GM10266 (cell line): ENCODE measurements around the gene SLC37A1.

Source experiments
- DNase-seq: peaks from one replicate; pipeline ENCODE4 v3.0.0; 2012; ENCODE audit errors: extremely low spot score
- TF ChIP-seq, protein P1 (sequence below): IDR thresholded peaks from 2 replicates; pipeline ENCODE4 v1.5.1; 2012; ENCODE audit warnings: mild to moderate bottlenecking, low read depth; ENCODE audit not compliant: control insufficient read depth, insufficient read depth; ENCODE audit errors: missing control alignments

The SLC37A1 gene

DNA sequence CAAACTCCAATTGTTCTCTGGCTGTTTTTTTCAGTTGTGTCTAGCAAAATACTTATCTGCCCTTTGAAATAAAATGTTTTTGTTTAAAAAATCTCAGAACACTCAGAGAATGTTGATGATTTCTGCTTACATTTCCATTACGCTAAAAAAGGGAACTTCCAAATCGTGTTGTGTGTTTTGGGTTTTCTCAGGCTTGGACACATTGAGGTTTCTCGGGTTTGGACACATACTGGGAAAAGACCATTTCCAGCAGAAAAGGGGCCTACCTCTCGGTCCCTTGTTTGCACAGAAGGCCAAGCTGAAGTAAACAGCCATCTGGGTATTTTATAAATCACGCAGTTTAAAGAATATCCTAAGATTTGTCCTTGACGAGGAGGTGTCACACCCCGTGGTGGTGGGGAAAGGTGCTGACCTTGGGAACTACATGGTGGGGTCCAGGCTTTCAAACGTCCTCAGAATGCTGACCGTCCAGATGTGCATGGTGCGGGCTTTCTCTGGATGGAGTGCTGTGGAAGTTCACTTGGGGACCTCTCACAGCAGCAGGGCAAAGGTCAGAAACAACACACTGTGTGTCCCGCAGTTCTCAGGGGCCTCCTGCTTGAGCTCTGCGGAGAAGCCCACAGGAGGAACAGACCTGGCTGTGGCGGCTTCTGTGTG, 67.8 kb downstream of the SLC37A1 start:
- DNase-seq: no peak
- TF ChIP-seq, protein P1, sequence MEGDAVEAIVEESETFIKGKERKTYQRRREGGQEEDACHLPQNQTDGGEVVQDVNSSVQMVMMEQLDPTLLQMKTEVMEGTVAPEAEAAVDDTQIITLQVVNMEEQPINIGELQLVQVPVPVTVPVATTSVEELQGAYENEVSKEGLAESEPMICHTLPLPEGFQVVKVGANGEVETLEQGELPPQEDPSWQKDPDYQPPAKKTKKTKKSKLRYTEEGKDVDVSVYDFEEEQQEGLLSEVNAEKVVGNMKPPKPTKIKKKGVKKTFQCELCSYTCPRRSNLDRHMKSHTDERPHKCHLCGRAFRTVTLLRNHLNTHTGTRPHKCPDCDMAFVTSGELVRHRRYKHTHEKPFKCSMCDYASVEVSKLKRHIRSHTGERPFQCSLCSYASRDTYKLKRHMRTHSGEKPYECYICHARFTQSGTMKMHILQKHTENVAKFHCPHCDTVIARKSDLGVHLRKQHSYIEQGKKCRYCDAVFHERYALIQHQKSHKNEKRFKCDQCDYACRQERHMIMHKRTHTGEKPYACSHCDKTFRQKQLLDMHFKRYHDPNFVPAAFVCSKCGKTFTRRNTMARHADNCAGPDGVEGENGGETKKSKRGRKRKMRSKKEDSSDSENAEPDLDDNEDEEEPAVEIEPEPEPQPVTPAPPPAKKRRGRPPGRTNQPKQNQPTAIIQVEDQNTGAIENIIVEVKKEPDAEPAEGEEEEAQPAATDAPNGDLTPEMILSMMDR: no peak

DNA sequence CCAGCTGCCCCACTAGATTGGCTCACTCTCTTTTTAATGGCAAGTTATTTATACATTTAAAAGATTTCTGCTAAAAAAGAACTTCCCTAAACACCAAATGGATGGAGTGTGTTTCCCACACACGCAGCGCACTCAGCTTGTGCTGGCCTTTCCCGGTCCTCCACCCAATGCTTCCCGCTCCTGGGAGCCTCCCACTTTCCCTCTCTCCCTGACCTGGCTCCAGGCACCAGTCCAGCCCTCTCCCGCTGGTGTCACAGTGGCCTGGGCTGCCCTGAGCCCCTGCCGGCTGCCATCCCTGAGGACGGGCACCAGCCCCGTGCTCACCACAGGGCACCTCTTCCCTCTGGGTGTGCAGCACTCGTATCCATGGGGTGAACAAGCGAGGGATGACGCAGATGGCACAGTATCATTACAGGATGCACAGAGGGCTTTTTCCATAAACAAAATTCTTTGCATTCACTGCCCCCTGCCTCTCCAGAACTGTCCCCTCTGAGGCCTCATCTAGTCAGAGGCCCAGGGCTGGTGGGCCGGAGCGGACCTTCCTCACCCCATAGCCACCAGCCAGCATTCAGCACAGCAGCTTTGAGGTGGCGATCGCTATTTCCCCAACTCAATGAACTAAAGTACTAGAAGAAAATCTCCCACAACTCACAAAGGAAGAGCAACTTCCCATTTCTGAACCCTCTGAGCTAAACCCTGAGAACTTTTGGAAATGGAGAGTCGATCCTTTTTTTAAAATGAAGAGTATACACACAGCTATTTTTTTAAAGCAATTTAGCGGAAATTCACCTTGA, 68.5 kb downstream of the SLC37A1 start:
- TF ChIP-seq, protein P1: no peak

DNA sequence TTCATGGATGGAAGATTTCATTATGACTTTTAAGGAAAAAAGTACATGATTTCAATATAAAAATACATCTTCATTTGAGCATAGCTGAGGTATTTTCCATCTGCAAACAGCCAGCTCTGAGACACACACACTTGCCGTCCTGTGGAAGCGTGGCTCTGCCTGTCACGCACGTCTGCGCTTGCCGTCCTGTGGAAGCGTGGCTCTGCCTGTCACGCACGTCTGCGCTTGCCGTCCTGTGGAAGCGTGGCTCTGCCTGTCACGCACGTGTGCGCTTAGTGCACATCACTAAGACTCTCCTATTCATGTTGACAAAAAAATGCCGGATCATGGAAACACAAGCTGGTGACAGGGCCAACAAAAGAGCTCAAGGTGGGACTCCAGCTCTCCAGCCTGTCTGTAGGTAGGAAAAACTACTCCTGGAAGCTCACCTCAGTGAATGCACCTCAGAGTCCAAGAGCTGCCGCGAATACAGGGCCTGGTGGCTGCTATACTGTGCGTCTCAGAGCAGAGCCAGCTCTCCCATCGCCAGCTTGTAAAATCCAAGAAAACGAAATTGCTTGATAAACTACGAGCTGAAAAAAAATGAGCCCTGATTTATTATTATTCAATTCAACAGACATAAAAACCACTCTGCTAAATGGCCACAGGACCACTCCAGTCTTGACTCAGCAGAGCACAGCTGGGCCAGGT, 69.3 kb downstream of the SLC37A1 start:
- TF ChIP-seq, protein P1: no peak
- DNase-seq: no peak

More for the DNA sequence above, 68.5 kb downstream of the SLC37A1 start:
- DNase-seq: no peak

DNA sequence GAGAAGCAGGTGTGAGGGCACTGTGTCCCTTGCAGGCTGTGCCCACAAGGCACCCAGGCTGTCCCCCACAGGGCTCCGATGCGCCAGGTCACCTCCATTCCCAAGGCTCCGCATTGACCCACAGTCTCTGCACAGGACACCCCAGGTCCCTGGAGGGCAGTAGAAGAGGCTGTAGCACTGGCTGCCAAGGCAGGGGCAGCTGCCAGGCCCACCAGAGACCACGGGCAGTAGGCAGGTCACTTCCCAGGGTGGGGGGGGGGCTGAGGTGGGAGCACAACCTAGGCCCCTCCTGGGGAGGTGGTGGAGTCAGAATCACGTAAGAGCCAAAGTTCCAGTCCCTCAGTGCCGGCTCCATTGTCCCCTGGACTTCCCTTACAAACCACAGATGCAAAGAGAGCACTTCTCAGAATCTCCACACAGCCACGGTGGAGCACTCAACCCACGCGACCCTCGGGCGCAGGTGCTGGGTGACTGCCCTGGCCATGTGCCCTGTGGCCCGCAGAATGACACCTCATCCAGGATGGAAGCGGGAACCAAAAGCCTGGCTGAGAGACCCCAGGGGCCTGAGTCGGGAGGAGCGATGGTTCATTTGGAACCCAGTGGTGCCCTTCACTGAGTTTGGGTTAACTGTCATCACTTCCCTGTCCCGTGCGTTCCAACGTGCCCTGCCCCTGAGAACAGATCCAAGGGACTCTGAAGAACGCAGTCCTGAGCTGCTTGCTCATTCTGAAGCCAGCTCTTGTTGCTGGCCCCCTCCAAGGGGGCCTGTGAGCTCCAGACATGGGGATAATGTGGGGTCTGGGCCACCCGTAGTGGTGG, 70.0 kb downstream of the SLC37A1 start:
- TF ChIP-seq, protein P1: no peak
- DNase-seq: no peak

DNA sequence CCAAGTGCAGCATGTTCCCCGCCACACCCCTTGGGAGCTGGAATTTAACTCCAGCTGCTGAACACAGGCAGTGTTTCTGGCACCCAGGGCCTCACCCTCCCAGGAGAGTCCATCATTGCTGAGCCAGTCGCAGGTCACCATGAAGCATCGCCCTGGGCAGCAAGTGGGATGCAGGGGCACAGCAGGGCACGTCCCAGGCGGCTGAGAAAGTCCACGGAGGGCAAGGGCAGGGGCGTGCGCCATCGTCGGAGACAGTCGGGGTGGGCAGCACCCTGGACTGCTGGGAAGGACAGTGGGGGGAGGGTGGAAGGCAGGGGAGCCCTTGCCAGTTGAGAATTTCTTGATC, 70.6 kb downstream of the SLC37A1 start:
- TF ChIP-seq, protein P1: no peak
- DNase-seq: no peak

DNA sequence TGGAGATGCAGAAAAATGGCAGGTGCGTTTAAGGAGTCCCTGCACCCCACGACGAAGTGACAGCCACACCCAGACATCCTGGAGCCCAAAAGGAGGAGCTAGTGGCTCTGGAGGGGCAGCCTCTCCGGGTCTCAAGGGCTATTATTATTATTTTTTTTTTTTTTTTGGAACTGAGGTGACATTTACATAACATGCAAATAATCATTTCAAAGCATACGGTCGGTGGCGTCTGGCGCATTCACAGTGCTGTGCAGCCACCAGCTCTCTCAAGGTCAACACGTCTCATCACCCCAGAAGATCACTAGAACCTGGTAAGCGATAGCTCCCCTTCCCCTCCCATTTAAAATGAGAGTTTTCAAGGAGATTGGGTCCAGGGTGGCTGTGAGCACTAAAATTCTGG, 72.2 kb downstream of the SLC37A1 start:
- TF ChIP-seq, protein P1: no peak
- no peak for DNase-seq
